SK-N-SH (cell line): ENCODE data around the gene PPP6C. TPM values are rescaled to one million over a fixed set of nuclear protein-coding genes. Genes with fewer than 3 reads are reported as not detected.
"Not testable (repeated sequence)": the region's sequence is repeated elsewhere in the genome, so short reads cannot be mapped to it uniquely, and the experiment has no call there.

Experiments
- CTCF ChIA-PET: fragments of 300-600, 350-600 bp; formaldehyde crosslinking; extraction: SDS; loops from one replicate; lab custom pipeline; 2021; lab: Yijun Ruan, JAX
- POLR2A ChIA-PET: fragments of 350-600 bp; sonication (Branson Sonifier 250); formaldehyde crosslinking; extraction: SDS; loops from one replicate; lab custom pipeline; 2020; ENCODE audit warnings: antibody characterized with exemption, inconsistent platforms; lab: Yijun Ruan, JAX
- DNase-seq: peaks from one replicate; pipeline ENCODE4 v3.0.0; 2012
- H2AFZ ChIP-seq: fragments of 200-600 bp; sonication (generic); 2 replicates; pipeline ENCODE4 v1.8.1; 2016; ENCODE audit warnings: antibody characterized with exemption, mild to moderate bottlenecking, low read depth
- H3F3A ChIP-seq: fragments of 200-600 bp; sonication (generic); replicated peaks from 2 replicates; pipeline ENCODE3; 2016; ENCODE audit warnings: antibody characterized with exemption, mild to moderate bottlenecking; ENCODE audit not compliant: insufficient read depth
- H3K27ac ChIP-seq, 2 experiments: fragments of 200-500 bp in 1 of 2; fragments of 200-600 bp in 1 of 2; sonication (Bioruptor generic) in 1 of 2; sonication (generic), shearing (Covaris generic) in 1 of 2; 2 replicates each; pipeline versions ENCODE4 v1.5.1 to v1.6.1; 2014 to 2016; ENCODE audit warnings: low read depth in 2 of 2, inconsistent platforms in 1 of 2, low read length in 1 of 2, mild to moderate bottlenecking in 1 of 2, mixed read lengths in 1 of 2
- H3K27me3 ChIP-seq: fragments of 200-600 bp; sonication (generic), shearing (Covaris generic); 2 replicates; pipeline ENCODE4 v1.6.1; 2016; ENCODE audit warnings: mixed run types; ENCODE audit not compliant: insufficient read depth
- H3K36me3 ChIP-seq, 2 experiments: fragments of 200-500 bp in 1 of 2; fragments of 200-600 bp in 1 of 2; sonication (Bioruptor generic) in 1 of 2; sonication (generic) in 1 of 2; replicated peaks in 1 of 2; 2 replicates each; pipeline versions ENCODE3 to v1.5.1; 2014 to 2016; ENCODE audit warnings: low read length in 1 of 2, mild to moderate bottlenecking in 1 of 2; ENCODE audit not compliant: insufficient read depth in 2 of 2, control insufficient read depth in 1 of 2
- H3K4me1 ChIP-seq, 2 experiments: fragments of 200-500 bp in 1 of 2; fragments of 200-600 bp in 1 of 2; sonication (Bioruptor generic) in 1 of 2; sonication (generic), shearing (Covaris generic) in 1 of 2; 2 replicates each; pipeline versions ENCODE4 v1.5.1 to v1.6.1; 2014 to 2016; ENCODE audit warnings: low read depth in 1 of 2, low read length in 1 of 2, mixed run types in 1 of 2; ENCODE audit not compliant: insufficient read depth in 2 of 2, control insufficient read depth in 1 of 2
- H3K4me2 ChIP-seq: fragments of 200-600 bp; sonication (generic), shearing (Covaris generic); 2 replicates; pipeline ENCODE4 v1.6.1; 2017; ENCODE audit warnings: mixed run types
- H3K4me3 ChIP-seq, 2 experiments: fragments of 200-500 bp in 1 of 2; fragments of 200-600 bp in 1 of 2; sonication (Bioruptor generic) in 1 of 2; sonication (generic), shearing (Covaris generic) in 1 of 2; 2 replicates each; pipeline versions ENCODE4 v1.5.1 to v1.8.1; 2014 to 2016; ENCODE audit warnings: low read depth in 2 of 2, inconsistent platforms in 1 of 2, low read length in 1 of 2, mild to moderate bottlenecking in 1 of 2, mixed read lengths in 1 of 2, moderate library complexity in 1 of 2
- H3K79me2 ChIP-seq: fragments of 200-600 bp; sonication (generic); 2 replicates; pipeline ENCODE4 v1.8.1; 2017; ENCODE audit warnings: mild to moderate bottlenecking; ENCODE audit not compliant: insufficient read depth
- H3K9ac ChIP-seq: fragments of 200-600 bp; sonication (generic); 2 replicates; pipeline ENCODE4 v1.6.1; 2017; ENCODE audit warnings: mixed run types
- H3K9me2 ChIP-seq: fragments of 200-600 bp; sonication (generic); 2 replicates; pipeline ENCODE4 v1.6.1; 2017; ENCODE audit warnings: mixed run types
- H3K9me3 ChIP-seq: fragments of 200-600 bp; sonication (generic); 2 replicates; pipeline ENCODE4 v1.6.1; 2017; ENCODE audit warnings: mixed run types, mild to moderate bottlenecking, moderate library complexity
- H4K20me1 ChIP-seq: fragments of 200-600 bp; sonication (generic); 2 replicates; pipeline ENCODE4 v1.6.1; 2017; ENCODE audit warnings: mild to moderate bottlenecking, mixed run types; ENCODE audit not compliant: insufficient read depth
- CHD2 ChIP-seq: fragments of 150-350 bp; IDR thresholded peaks from 2 replicates; pipeline ENCODE4 v1.6.1; 2018; ENCODE audit warnings: low read length; ENCODE audit not compliant: partially characterized antibody
- EP300 ChIP-seq, 2 experiments: IDR thresholded peaks; 2 replicates each; pipeline versions ENCODE4 v1.4.0 to v1.6.1; 2012; ENCODE audit warnings: borderline replicate concordance in 1 of 2, low read depth in 1 of 2, low read length in 1 of 2
- EZH2phosphoT487 ChIP-seq: fragments of 200-600 bp; sonication (generic); IDR thresholded peaks from 2 replicates; pipeline ENCODE4 v1.6.1; 2017; ENCODE audit warnings: low read depth, mixed run types, mild to moderate bottlenecking, antibody characterized with exemption, moderate library complexity, borderline replicate concordance
- FOSL2 ChIP-seq: IDR thresholded peaks from 2 replicates; pipeline ENCODE4 v1.4.0; 2012; ENCODE audit warnings: low read depth, mild to moderate bottlenecking, moderate library complexity, borderline replicate concordance
- FOXJ3 ChIP-seq: sonication (generic); formaldehyde crosslinking; IDR thresholded peaks from 2 replicates; pipeline ENCODE4 v1.5.1; 2020; ENCODE audit warnings: mild to moderate bottlenecking, missing genetic modification reagents
- GABPA ChIP-seq: IDR thresholded peaks from 2 replicates; pipeline ENCODE4 v1.4.0; 2012; ENCODE audit warnings: low read depth, mild to moderate bottlenecking
- GATA2 ChIP-seq: sonication (generic); formaldehyde crosslinking; IDR thresholded peaks from 2 replicates; pipeline ENCODE4 v1.5.0; 2020; ENCODE audit warnings: mild to moderate bottlenecking, missing genetic modification reagents
- MEF2A ChIP-seq: IDR thresholded peaks from 2 replicates; pipeline ENCODE4 v1.4.0; 2012; ENCODE audit warnings: low read depth, borderline replicate concordance
- NFIC ChIP-seq: IDR thresholded peaks from 2 replicates; pipeline ENCODE4 v1.4.0; 2012; ENCODE audit warnings: borderline replicate concordance
- NRF1 ChIP-seq: IDR thresholded peaks from 2 replicates; pipeline ENCODE4 v1.6.1; 2012; ENCODE audit warnings: low read depth, mild to moderate bottlenecking, low read length
- RAD21 ChIP-seq: IDR thresholded peaks from 2 replicates; pipeline ENCODE4 v1.6.1; 2012; ENCODE audit warnings: mild to moderate bottlenecking, low read length
- RCOR1 ChIP-seq: fragments of 150-350 bp; IDR thresholded peaks from 2 replicates; pipeline ENCODE4 v1.6.1; 2017; ENCODE audit warnings: antibody characterized with exemption, low read length
- RFX5 ChIP-seq: IDR thresholded peaks from 2 replicates; pipeline ENCODE4 v1.6.1; 2012; ENCODE audit warnings: mild to moderate bottlenecking, improper control_type of control experiment, low read length
- RXRA ChIP-seq: IDR thresholded peaks from 2 replicates; pipeline ENCODE4 v1.4.0; 2012; ENCODE audit warnings: low read depth, mild to moderate bottlenecking, borderline replicate concordance
- SMC3 ChIP-seq: IDR thresholded peaks from 2 replicates; pipeline ENCODE4 v1.6.1; 2012; ENCODE audit warnings: low read depth, low read length, improper control_type of control experiment
- TEAD4 ChIP-seq: IDR thresholded peaks from 2 replicates; pipeline ENCODE4 v1.4.0; 2012; ENCODE audit warnings: mild to moderate bottlenecking, borderline replicate concordance; ENCODE audit not compliant: insufficient read depth
- YY1 ChIP-seq: IDR thresholded peaks from 2 replicates; pipeline ENCODE4 v1.4.0; 2012; ENCODE audit warnings: low read depth, mild to moderate bottlenecking
- WGBS: methylation state at CpG from one replicate; pipeline ENCODE4 v1.1.6; 2017; ENCODE audit warnings: low lambda C conversion rate; 5-methylcytosine and 5-hydroxymethylcytosine counted together
- polyA plus RNA-seq, 3 experiments: library from polyadenylated mRNA; depleted of rRNA; stranded (reverse); fragments of >200 nt; gene quantifications; 2 replicates each; pipeline ENCODE4 v1.2.3, GENCODE V29; 2012

The PPP6C gene
- polyA plus RNA-seq, 1 of the 3 experiments (the other 2 are of a cell fraction): 14.8 TPM

DNA sequence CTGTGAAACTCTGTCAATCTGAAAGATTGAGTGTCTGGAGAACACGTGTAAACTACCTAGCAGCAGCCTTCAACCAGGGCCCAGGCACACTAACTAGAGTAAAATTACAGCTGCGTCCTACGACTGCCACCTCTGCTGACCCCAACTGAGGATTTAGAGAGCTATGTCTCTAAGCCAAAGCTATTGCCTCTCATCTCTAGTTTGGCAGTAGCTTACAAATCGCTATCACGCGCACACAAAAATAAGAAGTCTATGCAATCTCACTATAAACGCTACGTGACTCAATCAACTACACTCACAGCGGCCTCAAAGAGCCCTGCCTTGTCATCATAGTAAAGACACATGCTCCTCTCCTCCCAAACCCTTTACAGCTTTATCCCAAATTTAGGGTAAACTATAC, 8.7 kb downstream of the PPP6C start:
- H3K4me3 ChIP-seq: no peak overlapping the region
- CTCF ChIA-PET: no interaction called here
- H4K20me1 ChIP-seq: peaks cover 84% of the 10 kb centered on the region
- no peak for DNase-seq
- H3K9me2 ChIP-seq: no peaks in the 10 kb centered on the region
- H3K4me1 ChIP-seq: peaks cover 0 to 3% of the 10 kb centered on the region in 2 experiments; a peak in 1 of 4 replicates
- 98% methylated on average over 9 of the region's 9 CpGs for whole genome bisulfite sequencing
- POLR2A ChIA-PET: interaction anchor here (0.6 kb wide), 1 partner anchor 504 kb away, joined by 4 read pairs; no protein-coding TSS in a partner anchor
- no peaks in the 10 kb centered on the region for H3K27me3 ChIP-seq
- peaks cover 7% of the 10 kb centered on the region for H3F3A ChIP-seq
- H3K79me2 ChIP-seq: peaks cover 100% of the 10 kb centered on the region
- no peak overlapping the region for H3K4me2 ChIP-seq
- no peak overlapping the region for H3K9ac ChIP-seq
- H2AFZ ChIP-seq: no peak overlapping the region
- no peaks in the 10 kb centered on the region for H3K9me3 ChIP-seq
- no peak overlapping the region for H3K27ac ChIP-seq
- H3K36me3 ChIP-seq: peaks cover 0 to 16% of the 10 kb centered on the region in 2 experiments
- no peak for TF ChIP-seq EP300 (IDR thresholded peaks at IDR 0.05; ENCODE audit: borderline replicate concordance in 1 of 2, low read depth in 1 of 2, low read length in 1 of 2)
- no peak for TF ChIP-seq TEAD4
- no peak for TF ChIP-seq GABPA
- no peak for TF ChIP-seq MEF2A
- TF ChIP-seq RXRA: no peak
- no peak for TF ChIP-seq RFX5
- no peak for TF ChIP-seq FOXJ3 (CRISPR knock-in tag)
- no peak for TF ChIP-seq NFIC
- TF ChIP-seq GATA2 (CRISPR knock-in tag): no peak
- TF ChIP-seq RCOR1: no peak
- no peak for TF ChIP-seq EZH2phosphoT487
- no peak for TF ChIP-seq YY1
- TF ChIP-seq CHD2: no peak
- TF ChIP-seq RAD21: no peak
- no peak for TF ChIP-seq SMC3
- no peak for TF ChIP-seq FOSL2
- TF ChIP-seq NRF1: no peak

DNA sequence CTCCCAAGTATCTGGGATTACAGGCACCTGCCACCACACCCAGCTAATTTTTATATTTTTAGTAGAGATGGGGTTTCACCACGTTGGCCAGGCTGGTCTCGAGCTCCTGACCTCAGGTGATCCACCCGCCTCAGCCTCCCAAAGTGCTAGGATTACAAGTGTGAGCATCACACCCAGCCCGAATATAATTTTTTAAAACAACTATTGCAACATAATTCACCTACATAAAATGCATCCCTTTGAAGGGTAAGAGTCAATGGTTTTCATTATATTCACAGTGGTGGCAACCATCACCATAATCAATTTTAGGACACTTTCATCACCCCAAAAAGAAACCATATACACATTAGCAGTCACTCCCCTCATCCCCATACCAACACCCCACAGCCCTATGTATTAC, 9.8 kb downstream of the PPP6C start:
- POLR2A ChIA-PET, H3K9ac ChIP-seq, H2AFZ ChIP-seq, H3K4me1 ChIP-seq, H3K9me3 ChIP-seq, H3F3A ChIP-seq, H3K4me2 ChIP-seq, H3K4me3 ChIP-seq, CTCF ChIA-PET, H3K27ac ChIP-seq, H3K9me2 ChIP-seq, DNase-seq, H3K27me3 ChIP-seq: not testable (repeated sequence)
- Histone ChIP-seq H3K79me2 (peaks cover 100% of the 10 kb centered on the region), H4K20me1 (peaks cover 78% of the 10 kb centered on the region), H3K36me3 (peaks cover 0 to 11% of the 10 kb centered on the region in 2 experiments)
- 92% methylated on average over 4 of the region's 4 CpGs for WGBS
